GM10847 (cell line): ENCODE data around the gene GNAZ.

ENCODE experiments used
- POLR2A ChIP-seq: IDR thresholded peaks from 2 replicates; pipeline ENCODE4 v1.6.1; 2011; ENCODE audit not compliant: insufficient read length; ENCODE audit errors: extremely low read depth

The GNAZ gene

DNA sequence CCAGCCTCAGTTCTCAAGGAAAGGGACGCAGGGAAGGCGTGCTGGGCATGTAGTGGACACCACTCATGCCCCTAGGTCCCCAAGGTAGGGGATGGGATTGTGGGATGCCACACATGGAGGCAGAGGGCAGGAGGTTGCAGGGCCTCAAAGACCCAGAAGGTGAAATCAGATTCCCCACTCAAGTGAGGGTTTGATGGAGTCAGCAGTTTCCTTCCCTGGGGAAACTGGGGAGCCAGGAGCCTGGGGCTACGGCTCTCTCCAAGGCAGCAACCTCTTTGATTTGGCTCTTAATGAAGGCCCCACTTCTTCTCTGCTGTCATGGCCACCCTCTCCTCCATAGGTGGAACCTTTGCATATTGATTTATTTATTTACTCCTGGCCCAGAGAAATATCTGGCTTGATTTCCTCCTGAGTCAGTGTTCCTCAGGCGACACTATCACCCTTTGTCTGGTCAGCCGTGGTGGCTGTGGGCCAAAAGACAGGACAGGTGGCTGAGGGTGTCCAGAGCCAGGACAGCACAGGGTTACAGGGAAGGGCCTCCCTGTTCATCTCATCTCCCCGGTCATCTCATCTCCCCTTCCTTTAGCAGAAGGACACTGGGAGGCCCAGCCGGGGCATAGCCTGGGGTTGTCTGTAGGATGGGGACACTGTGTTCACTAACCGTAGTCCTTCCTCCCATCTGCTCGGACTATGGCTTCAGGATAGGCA lies 9.6 kb downstream of the GNAZ start:
- no peak for TF ChIP-seq POLR2A

DNA sequence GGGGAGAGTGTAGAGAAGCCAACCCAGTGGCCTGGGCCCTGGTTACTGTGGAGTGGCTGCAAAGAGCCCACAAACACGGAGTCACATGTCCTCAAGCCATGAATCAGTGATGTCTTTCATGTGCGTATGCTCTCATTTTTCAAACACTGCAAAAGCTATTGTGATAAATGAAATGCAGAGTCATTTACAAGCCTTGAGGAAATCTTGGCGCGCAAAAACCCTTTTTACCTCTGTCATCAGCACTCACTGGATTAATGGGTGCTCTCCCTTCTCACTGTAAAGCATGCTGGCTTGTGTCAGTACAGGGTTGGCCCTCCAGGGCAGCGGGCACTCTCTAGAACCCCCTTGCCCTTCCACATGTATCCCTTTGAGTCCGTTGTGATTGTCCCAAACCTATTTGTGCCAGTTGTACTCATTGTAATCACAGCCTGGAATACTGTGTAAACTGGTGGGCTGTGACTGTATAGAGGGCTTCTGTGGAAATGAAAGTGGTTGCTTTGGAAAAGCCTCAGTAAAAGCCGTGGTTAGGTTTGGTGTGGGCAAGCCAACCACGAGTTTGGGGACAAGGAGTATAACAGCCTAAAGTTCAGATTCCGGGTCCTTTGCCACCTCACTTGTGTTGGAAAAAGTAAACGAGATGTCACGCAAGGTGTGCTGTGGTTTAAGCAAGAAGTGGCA lies 10.4 kb downstream of the GNAZ start:
- no peak for TF ChIP-seq POLR2A

DNA sequence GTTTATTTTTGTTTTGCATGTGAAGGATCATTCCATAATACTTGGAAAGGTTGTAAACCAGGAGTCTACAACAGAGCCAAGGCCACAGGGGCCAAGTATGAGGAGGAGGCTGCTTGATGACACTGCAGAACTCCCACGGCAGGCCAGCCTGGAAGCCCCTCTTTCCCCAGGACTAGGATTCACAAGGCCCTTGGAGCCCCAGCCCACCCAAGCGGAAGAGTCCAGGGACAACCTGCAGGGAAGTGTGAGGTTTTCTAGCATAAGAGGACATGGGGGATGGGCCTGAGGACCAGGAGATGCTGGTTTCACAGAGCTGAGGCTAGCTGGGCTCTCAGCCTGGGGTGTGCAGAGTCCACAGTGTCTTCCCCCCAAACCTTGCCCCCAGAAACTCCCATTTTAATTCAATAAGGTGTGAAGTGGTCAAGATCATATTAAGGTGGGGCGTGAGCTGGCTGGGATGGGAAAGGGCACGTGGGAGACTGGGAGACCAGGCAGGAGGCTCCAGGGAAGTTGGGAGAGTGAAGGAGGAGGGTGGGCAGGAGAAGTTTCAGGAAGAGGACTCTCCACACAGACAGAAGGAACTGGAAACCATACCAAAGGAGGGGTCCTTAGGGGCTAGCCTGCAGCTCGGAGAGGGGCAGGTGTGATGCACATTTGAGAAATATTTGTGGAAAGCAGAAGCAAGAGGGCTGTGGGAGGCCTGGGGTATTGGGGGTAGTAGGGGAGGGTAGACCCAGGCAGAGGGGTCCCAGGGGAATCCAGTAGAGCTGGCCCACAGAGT lies 12.4 kb downstream of the GNAZ start:
- TF ChIP-seq POLR2A: no peak

DNA sequence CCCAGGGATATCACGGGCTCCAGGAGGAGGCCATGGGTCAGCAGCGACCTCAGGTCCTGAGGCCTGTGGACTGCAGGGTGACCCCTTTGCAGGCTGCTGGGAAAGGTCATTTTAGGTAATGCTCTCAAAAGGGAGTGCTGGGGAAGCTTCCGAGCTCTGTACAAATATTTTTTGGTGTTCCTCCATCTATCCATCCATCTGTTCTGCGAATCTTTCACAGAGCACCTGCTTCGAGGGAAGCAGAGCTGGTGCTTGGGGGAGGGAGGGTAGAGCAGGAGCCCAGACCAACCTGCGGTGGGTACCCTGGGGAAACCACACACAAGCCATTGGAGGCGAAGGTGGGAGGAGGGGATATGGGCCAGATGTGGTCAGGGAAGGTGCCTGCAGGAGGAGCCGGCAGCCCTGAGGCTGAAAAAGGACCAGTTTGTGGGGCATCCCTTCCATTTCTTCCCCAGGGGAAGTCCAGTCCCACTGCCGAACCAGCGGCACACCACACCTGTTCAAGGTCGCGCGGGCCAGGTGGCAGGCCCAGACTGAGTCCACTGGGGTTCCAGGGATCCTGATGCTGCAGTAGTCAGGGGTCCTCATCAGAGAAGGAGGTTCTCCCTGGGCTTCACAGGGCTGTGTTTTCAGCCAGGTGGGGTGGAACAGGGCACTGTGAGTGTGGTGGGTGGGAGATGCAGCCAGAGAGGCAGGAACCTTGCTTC lies 13.1 kb downstream of the GNAZ start:
- TF ChIP-seq POLR2A: no peak

DNA sequence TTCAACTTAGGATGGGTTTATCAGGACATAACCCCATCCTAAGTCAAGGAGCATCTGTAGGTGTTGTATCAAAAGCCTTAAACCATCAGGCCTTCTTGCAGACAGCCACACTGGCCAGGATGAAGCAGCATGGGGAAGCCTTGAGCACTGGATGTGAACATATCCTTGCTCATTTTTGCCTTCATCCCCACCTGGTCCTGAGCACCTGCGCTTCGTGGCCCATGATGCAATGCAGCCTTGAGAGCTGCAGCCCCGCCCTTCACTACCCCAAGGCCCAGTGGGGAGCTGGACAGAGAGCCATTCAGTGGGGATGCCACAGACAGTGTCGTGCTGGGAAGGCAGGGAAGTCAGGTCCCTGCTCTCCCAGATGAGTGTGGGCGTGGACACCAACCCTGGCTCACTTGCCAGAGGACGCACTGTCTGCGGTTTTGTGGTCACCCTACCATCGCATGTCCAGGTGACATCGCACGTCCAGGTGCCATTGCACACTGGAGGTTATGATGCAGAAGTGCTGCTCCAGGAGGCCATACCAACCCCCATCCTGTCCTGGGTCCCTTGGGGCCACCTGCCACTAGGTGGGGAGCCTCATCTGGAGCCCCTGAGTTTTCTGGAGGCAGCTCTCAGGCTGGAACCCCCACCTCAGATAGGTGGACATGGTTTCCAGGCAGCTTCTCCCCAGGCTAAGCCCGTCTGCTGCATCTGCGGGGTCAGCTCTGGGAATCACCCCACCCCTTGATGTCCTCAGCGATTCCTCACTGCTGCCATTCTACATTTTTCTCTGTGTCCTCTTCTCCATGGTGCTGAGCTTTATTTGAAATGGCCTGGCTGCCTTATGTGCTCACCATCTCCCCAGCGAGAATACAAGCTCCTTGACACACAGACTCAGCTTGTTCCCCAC lies 14.4 kb downstream of the GNAZ start:
- no peak for TF ChIP-seq POLR2A

DNA sequence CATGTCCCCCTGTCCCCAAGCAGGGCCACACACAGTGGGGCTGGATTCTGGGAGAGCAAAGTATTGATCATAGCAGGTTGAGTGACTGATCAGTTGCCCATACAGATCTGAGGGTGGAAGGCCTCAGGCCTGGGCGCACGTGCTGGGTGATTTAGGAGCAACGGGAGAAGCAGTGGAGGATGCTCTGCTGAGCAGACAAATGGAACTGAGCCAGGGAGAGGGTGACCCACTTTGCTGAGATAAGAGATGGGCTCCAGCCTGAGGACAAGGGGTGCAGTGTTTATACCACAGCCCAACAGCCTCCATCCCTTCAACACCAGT lies 15.0 kb downstream of the GNAZ start:
- TF ChIP-seq POLR2A: no peak

DNA sequence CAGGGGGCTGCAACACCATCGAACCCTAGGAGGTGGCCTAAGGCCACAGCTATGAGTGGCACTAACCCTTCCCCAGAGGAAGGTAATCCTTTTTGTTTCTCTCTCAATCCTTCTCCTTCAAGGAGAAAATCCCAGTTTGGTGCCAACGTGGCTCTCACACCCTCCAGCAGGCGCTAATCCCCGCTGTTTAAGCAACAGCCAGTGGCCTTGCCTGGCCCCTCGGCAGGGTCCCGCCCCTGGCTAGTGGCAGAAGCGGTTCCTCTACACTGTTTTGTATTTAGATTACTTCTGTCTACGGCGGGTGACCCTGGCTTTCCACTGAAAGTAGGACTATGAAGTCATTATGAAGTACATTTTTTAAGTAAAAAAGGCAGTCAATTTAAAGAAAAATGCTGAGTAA lies 15.5 kb downstream of the GNAZ start:
- TF ChIP-seq POLR2A: no peak

DNA sequence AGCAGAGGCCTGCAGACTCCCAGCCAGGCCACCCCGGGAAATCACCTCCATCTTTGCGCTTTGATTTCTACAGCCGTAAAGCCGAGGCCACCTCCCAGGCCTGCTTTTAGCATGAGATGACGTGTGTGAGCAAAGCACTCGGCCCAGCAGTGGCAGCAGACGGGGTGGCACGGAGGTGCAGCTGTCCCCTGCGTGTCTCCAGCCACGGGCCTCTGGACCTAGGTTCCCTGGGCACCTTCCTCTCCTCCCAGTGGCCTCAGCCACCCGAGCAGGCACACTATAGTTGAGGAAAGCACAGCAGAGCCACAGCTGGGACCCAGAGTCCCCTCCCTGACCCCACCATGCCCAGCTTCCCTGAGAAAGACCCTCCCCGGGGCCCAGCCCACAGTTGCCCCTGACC lies 15.9 kb downstream of the GNAZ start:
- TF ChIP-seq POLR2A: no peak

DNA sequence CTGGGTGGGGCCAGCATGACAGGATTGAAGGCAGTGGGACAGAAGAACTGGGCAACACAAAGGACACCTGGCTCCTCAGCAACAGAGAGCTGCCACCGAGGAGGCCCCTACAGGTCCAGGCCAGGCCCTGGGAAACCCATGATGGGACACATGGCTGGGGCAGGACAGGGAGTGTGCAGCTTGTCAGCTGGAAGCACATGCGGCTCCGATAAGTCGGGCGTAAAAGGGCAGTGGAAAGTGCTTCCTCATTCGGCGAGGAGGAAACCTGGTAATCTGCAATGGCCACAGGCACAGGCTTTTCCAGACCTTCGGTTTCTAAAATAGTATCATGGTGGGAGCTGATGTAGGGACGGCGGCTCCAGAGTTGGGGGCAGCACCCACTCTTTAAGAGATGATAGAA lies 16.5 kb downstream of the GNAZ start:
- no peak for TF ChIP-seq POLR2A

DNA sequence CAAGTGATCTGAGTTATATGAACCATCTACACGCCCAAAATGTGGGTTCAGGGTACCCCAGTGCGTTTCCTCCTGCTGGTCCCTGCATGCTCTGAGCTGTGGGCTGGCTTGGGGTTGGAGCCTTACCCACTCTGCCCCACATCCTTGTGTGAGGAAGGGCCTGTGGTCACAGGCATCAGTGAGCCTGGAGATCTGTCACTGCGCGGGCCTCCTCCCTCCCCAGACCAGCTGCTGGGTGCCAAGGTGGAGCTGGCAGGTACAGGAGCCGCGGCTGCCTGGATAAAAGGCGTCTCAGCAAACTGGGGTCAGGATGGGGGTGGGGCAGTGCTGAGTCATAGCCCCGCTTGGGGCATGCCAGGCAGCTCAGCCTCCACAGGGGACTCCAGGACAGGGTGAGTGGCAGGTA lies 17.9 kb downstream of the GNAZ start:
- TF ChIP-seq POLR2A: no peak

DNA sequence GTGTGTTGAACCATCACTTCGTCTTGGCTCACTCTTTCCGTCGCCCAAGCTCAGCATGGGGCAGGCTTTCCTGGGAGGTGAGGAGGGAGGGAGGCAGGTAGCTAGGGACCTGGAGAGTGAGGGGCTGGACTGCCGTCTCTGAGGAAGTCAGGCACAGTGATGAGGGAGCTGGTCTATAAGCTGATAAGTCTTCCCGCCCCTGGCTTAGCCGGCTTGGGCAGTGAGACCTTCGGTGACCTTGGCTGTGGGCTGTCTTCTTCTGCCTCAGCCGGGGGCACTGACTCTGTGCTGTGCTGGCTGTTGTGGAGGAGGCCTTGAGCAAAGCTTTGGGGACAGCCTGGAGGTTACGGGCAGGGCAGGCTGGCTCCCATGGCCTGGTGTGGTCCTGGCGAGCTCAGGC lies 18.7 kb downstream of the GNAZ start:
- TF ChIP-seq POLR2A: no peak

DNA sequence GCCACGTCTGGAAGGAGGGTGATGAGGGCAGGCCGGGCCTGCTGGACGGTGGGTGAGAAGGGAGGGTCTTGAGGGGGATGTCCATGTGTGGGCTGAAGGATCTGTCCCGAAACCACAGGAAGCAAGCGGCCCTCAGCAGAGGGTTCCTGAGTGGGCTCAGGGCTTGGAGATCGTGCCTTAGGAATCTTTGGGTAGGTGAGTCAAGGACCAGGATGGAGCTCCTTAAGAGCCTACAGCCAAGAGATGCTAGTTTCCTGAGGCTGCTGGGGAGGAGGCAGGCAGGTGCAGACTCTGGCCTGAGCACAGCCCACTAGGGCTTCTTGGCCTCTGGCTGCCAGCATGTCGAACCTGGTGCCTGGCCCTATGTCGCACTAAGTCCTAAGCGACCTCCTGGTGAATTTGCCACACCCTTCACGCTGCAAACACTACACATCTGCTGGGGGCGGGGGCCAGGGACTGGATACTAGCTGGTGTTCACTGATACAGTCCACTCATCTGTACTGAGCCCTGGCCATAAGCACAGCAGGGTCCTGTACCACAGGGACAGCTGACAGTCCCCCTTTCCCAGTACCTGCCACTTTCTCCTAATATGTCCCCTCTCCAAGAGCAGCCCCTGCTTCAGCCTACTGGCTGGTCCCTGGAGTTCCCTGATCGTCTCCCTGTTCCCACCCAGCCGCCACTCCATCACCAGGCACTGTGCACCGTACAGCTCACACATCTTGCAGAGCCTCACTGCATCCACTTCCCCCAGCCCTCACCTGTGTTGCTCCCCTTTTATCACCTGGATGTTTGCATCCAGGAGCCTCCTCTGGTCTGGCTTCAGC lies 19.5 kb downstream of the GNAZ start:
- no peak for TF ChIP-seq POLR2A

DNA sequence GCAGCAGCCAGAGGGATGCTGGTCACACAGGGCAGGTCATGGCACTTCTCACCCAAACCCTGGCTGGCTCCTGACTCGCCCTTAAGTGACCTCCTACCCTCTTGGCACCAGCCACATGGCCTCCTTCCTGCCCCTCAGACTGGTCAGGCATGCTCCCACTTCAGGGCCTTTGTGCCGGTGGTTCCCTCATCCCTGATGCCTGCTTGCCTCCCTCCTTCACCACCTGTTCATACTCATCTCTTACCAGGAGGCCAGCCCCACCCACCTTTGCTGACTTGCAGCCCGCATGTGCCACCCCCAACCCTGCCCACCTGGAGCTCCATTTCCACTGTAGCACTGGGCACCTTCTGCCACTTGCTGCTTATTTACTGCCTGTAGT lies 20.1 kb downstream of the GNAZ start:
- no peak for TF ChIP-seq POLR2A

DNA sequence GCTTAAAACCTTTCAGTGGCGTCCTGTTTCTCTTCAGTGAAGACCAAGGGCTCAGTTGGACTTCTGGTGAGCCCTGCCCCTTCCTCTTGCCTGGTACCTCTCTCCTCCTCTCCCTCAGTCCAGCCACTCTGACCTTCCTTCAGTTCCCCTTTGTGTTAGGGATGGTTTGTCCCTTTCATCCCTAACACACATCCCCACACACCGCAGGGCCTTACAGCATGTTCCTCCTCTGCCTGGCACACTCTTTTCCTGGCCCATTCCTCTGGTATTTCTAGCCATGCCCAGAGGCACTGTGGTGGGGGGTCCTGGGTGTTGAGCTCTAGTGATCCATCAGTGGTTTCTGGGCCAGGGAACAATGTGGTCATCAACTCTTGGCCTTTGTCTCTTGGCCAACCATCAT lies 21.4 kb downstream of the GNAZ start:
- TF ChIP-seq POLR2A: no peak
